ENCODE results near the gene CUBN. TPM values are rescaled to one million over a fixed set of nuclear protein-coding genes. Genes with fewer than 3 reads are reported as not detected.

Gene CUBN
- polyA plus RNA-seq, 1 experiment: 0.76 TPM

DNA sequence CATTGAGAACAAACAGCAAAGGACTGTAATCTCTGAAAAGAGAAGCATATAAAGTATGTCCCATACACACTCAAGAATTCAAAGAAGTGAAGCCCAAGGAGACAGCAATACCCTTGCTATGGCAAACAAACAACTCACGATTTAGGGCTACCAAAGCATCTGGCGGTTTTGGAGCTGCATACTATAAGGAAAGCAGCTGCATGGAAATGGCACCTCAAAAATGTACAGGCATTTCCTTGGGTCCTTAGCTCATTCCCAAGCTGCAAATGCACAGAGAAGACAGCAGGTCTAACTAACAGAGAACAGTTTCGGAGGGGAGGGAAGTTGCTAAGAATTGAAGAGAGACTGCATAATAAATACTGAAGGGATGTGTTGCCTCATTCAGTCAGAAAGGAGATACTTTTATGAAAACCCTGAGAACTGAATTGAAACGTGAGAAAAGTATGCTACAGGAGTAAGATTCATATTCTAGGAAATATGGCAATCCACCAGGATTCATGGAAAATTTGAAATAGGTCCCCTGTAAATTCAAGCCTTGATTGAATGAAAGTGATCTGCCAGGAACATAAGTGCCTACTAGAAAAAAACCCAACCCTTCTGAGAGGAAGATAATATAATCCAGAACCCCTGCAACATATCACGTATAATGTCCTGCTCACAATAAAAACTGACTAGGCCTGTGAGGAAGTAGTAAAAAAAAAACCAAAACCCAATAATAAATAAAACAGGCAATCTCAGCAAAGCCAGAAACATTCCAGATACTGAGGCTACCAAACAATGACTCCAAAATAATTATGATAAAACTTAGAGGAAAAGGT, 36.4 kb downstream of the CUBN start:
- CTCF ChIA-PET: no interaction called here
- Histone ChIP-seq H3K9me3 (ENCODE audit: control insufficient read depth, insufficient read depth, low read length) (no peaks in the 10 kb centered on the region), H3K27me3 (ENCODE audit: control insufficient read depth, insufficient read depth, low read length) (no peaks in the 10 kb centered on the region), H3K27ac (ENCODE audit: low read depth, low read length) (no peak overlapping the region), H3K4me3 (ENCODE audit: low read depth, low read length) (no peak overlapping the region)
- TF ChIP-seq, protein P1, sequence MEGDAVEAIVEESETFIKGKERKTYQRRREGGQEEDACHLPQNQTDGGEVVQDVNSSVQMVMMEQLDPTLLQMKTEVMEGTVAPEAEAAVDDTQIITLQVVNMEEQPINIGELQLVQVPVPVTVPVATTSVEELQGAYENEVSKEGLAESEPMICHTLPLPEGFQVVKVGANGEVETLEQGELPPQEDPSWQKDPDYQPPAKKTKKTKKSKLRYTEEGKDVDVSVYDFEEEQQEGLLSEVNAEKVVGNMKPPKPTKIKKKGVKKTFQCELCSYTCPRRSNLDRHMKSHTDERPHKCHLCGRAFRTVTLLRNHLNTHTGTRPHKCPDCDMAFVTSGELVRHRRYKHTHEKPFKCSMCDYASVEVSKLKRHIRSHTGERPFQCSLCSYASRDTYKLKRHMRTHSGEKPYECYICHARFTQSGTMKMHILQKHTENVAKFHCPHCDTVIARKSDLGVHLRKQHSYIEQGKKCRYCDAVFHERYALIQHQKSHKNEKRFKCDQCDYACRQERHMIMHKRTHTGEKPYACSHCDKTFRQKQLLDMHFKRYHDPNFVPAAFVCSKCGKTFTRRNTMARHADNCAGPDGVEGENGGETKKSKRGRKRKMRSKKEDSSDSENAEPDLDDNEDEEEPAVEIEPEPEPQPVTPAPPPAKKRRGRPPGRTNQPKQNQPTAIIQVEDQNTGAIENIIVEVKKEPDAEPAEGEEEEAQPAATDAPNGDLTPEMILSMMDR (IDR thresholded peaks at IDR 0.05; ENCODE audit: low read depth, low read length): no peak
- POLR2A ChIA-PET: no interaction called here
- DNase-seq (ENCODE audit: low read depth, low spot score): no peak

DNA sequence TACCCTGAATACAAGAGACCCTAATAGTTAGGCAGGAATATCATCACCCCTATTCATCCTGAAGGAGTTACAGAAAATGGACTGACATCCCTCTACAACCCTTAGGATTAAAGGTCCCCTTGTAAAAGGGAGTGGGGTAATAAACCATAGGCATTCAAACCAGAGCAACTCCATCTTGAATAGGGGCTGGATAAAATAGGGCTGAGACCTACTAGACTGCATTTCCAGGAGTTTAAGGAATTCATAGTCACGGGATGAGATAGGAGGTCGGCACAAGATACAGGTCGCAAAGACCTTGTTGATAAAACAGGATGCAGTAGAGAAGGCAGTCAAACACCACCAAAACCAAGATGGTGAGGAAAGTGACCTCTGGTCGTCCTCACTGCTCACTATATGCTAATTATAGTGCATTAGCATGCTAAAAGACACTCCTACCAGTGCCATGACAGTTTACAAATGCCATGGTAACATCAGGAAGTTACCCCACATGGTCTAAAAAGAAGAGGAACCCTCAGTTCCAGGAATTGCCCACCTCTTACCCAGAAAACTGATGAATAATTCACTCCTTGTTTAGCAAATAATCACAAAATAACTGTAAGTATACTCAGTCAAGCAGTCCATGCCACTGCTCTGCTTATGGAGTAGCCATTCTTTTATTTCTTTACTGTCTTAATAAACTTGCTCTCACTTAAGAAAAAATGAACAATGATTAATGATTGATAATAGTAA, 37.2 kb downstream of the CUBN start:
- CTCF ChIA-PET: no interaction called here
- TF ChIP-seq, protein P1 (IDR thresholded peaks at IDR 0.05; ENCODE audit: low read depth, low read length): no peak
- Histone ChIP-seq H3K27me3 (ENCODE audit: control insufficient read depth, insufficient read depth, low read length) (no peaks in the 10 kb centered on the region), H3K9me3 (ENCODE audit: control insufficient read depth, insufficient read depth, low read length) (no peaks in the 10 kb centered on the region), H3K4me3 (ENCODE audit: low read depth, low read length) (no peak overlapping the region), H3K27ac (ENCODE audit: low read depth, low read length) (no peak overlapping the region)
- no peak for DNase-seq (ENCODE audit: low read depth, low spot score)
- POLR2A ChIA-PET: no interaction called here

- POLR2A ChIA-PET: interaction anchor here (0.6 kb wide), 1 partner anchor 63 kb away, joined by 3 read pairs; no protein-coding TSS in a partner anchor
Measured at GRCh38 chr10:17088118-17088806, 41.3 kb downstream of the CUBN start.

GRCh38 chr10:17086865-17087367, 42.7 kb downstream of the CUBN start:
- POLR2A ChIA-PET: no interaction called here
- Histone ChIP-seq H3K27ac (ENCODE audit: low read depth, low read length) (no peak overlapping the region), H3K9me3 (ENCODE audit: control insufficient read depth, insufficient read depth, low read length) (no peaks in the 10 kb centered on the region), H3K27me3 (ENCODE audit: control insufficient read depth, insufficient read depth, low read length) (no peaks in the 10 kb centered on the region), H3K4me3 (ENCODE audit: low read depth, low read length) (no peak overlapping the region)
- CTCF ChIA-PET: no interaction called here
- DNase-seq (ENCODE audit: low read depth, low spot score): no peak
- TF ChIP-seq, protein P1 (IDR thresholded peaks at IDR 0.05; ENCODE audit: low read depth, low read length): no peak

More at GRCh38 chr10:17088118-17088806, 41.3 kb downstream of the CUBN start:
- CTCF ChIA-PET: no interaction called here
- TF ChIP-seq, protein P1 (IDR thresholded peaks at IDR 0.05; ENCODE audit: low read depth, low read length): no peak
- DNase-seq (ENCODE audit: low read depth, low spot score): peak; percentile 37
- Histone ChIP-seq H3K27ac (ENCODE audit: low read depth, low read length) (no peak overlapping the region), H3K27me3 (ENCODE audit: control insufficient read depth, insufficient read depth, low read length) (no peaks in the 10 kb centered on the region), H3K4me3 (ENCODE audit: low read depth, low read length) (no peak overlapping the region), H3K9me3 (ENCODE audit: control insufficient read depth, insufficient read depth, low read length) (no peaks in the 10 kb centered on the region)
